Esophagus squamous epithelium (tissue), 5 donors: ENCODE results near the gene KLLN. TPM values are rescaled to one million over a fixed set of nuclear protein-coding genes. Genes with fewer than 3 reads are reported as not detected.

Experiments used
- DNase-seq: peaks from one replicate; lab custom pipeline; 2025; lab: John Stamatoyannopoulos, UW
- H3K27ac ChIP-seq, 4 donors: fragments of 200-600 bp; sonication (generic); one replicate each; pipeline ENCODE4 v1.5.1; 2016 to 2019; ENCODE audit warnings: mild to moderate bottlenecking in 1 of 4
- H3K27me3 ChIP-seq, 4 donors: fragments of 200-600 bp; sonication (generic); 1 replicate in 3 of 4; 2 replicates in 1 of 4; pipeline versions ENCODE4 v1.5.1 to v1.6.0; 2017 to 2021; ENCODE audit warnings: antibody characterized with exemption in 1 of 4
- H3K36me3 ChIP-seq, 3 donors: fragments of 200-600 bp; sonication (generic); one replicate each; pipeline ENCODE4 v1.5.1; 2016 to 2019
- H3K4me1 ChIP-seq, 3 donors: fragments of 200-600 bp; sonication (generic); one replicate each; pipeline ENCODE4 v1.5.1; 2017 to 2019
- H3K4me3 ChIP-seq, 4 donors: fragments of 200-600 bp; sonication (generic); 1 replicate in 3 of 4; 2 replicates in 1 of 4; pipeline ENCODE4 v1.5.1; 2016 to 2019; ENCODE audit warnings: mild to moderate bottlenecking in 2 of 4, moderate library complexity in 1 of 4
- H3K9me3 ChIP-seq, 3 donors: fragments of 200-600 bp; sonication (generic); one replicate each; pipeline ENCODE4 v1.5.1; 2016 to 2019
- CTCF ChIP-seq, 6 experiments: fragments of 450-650 bp in 4 of 6; fragments of 200-600 bp in 2 of 6; sonication (generic) in 2 of 6; IDR thresholded peaks; one replicate each; pipeline ENCODE4 v1.5.1; 2016 to 2019; ENCODE audit warnings: antibody characterized with exemption in 6 of 6, mild to moderate bottlenecking in 4 of 6, moderate library complexity in 4 of 6
- POLR2A ChIP-seq, 4 donors: fragments of 450-650 bp; IDR thresholded peaks; one replicate each; pipeline ENCODE4 v1.6.1; 2017; ENCODE audit warnings: antibody characterized with exemption in 4 of 4, mild to moderate bottlenecking in 4 of 4, moderate library complexity in 3 of 4
- WGBS, 2 donors: methylation state at CpG; one replicate each; pipeline ENCODE4 v1.1.5; 2018; 5-methylcytosine and 5-hydroxymethylcytosine counted together
- intact Hi-C: fragments of 100-400 bp; cut with DNase I; formaldehyde crosslinking; loops from one replicate; pipeline ENCODE4 v1.15.0; 2022
- total RNA-seq, 4 donors: library from RNA; depleted of rRNA; stranded (reverse); fragments of >200 nt; gene quantifications; one replicate each; pipeline ENCODE4 v1.1.0, GENCODE V29; 2016
- donor health status: DM: yes; HTN: yes; CAD: no.

The KLLN gene
- total RNA-seq, 4 donors from 2014 or later = 0.11 to 0.91 (median 0.40) TPM

- Histone ChIP-seq H3K27me3 (no peaks in the 10 kb centered on the region), H3K9me3 (no peaks in the 10 kb centered on the region), H3K27ac (peak overlapping the region in 2 of 4 donors; percentile 6 to 43), H3K4me3 (no peak overlapping the region), H3K4me1 (peaks cover 0 to 48% (median 23%) of the 10 kb centered on the region in 3 donors), H3K36me3 (no peaks in the 10 kb centered on the region)
- DNase-seq = no peak
- intact Hi-C loops = no loop called here
- 66 to 76% methylated on average over 3 of the region's 3 CpGs for WGBS, 2 donors
- TF ChIP-seq CTCF (IDR thresholded peaks at IDR 0.05) (no peak), POLR2A (IDR thresholded peaks at IDR 0.05) (no peak)
Observed at GRCh38 chr10:87845624-87845998, 17.7 kb downstream of the KLLN start.

- Histone ChIP-seq H3K9me3 (no peaks in the 10 kb centered on the region), H3K4me1 (peaks cover 0 to 48% (median 23%) of the 10 kb centered on the region in 3 donors), H3K27ac (peak overlapping the region in 3 of 4 donors; percentile 35 to 69 (median 54)), H3K4me3 (no peak overlapping the region), H3K27me3 (no peaks in the 10 kb centered on the region), H3K36me3 (no peaks in the 10 kb centered on the region)
- DNase-seq = no peak
- 19 to 20% methylated on average over 1 of the region's 1 CpG for WGBS, 2 donors
- intact Hi-C loops = no loop called here
- TF ChIP-seq CTCF (IDR thresholded peaks at IDR 0.05) (no peak), POLR2A (IDR thresholded peaks at IDR 0.05) (no peak)
Observed at GRCh38 chr10:87844837-87845623, 18.3 kb downstream of the KLLN start.

- intact Hi-C loops = no loop called here
Observed at GRCh38 chr10:87843714-87844113, 19.6 kb downstream of the KLLN start.

GRCh38 chr10:87842776-87843497 is 20.4 kb downstream of the KLLN start:
- Histone ChIP-seq H3K27me3 (no peaks in the 10 kb centered on the region), H3K9me3 (no peaks in the 10 kb centered on the region), H3K4me1 (peaks cover 0 to 45% (median 19%) of the 10 kb centered on the region in 3 donors), H3K36me3 (no peaks in the 10 kb centered on the region), H3K27ac (peak overlapping the region in 1 of 4 donors; percentile 29), H3K4me3 (no peak overlapping the region)
- intact Hi-C loops = no loop called here
- TF ChIP-seq POLR2A (IDR thresholded peaks at IDR 0.05) (no peak), CTCF (IDR thresholded peaks at IDR 0.05) (no peak)
- DNase-seq = no peak

More at GRCh38 chr10:87843714-87844113, 19.6 kb downstream of the KLLN start:
- no peak for DNase-seq
- H3K27ac ChIP-seq = no peak overlapping the region
- H3K27me3 ChIP-seq = no peaks in the 10 kb centered on the region
- no peak for TF ChIP-seq POLR2A (IDR thresholded peaks at IDR 0.05)
- no peak for TF ChIP-seq CTCF (IDR thresholded peaks at IDR 0.05)
- H3K9me3 ChIP-seq = no peaks in the 10 kb centered on the region
- H3K36me3 ChIP-seq = no peaks in the 10 kb centered on the region
- peaks cover 0 to 42% (median 21%) of the 10 kb centered on the region in 3 donors for H3K4me1 ChIP-seq
- no peak overlapping the region for H3K4me3 ChIP-seq
- 97 to 100% methylated on average over 3 to 4 of the region's 4 CpGs for WGBS, 2 donors

- no peak for TF ChIP-seq CTCF (IDR thresholded peaks at IDR 0.05)
- TF ChIP-seq POLR2A (IDR thresholded peaks at IDR 0.05) = no peak
- Histone ChIP-seq H3K27me3 (no peaks in the 10 kb centered on the region), H3K36me3 (no peaks in the 10 kb centered on the region), H3K4me3 (no peak overlapping the region), H3K4me1 (peaks cover 3 to 51% (median 23%) of the 10 kb centered on the region in 3 donors), H3K9me3 (no peaks in the 10 kb centered on the region), H3K27ac (peak overlapping the region in 2 of 4 donors; percentile 29 to 42)
- no peak for DNase-seq
- WGBS, 2 donors = 67 to 68% methylated on average over 1 of the region's 1 CpG
- intact Hi-C loops = no loop called here
Observed at GRCh38 chr10:87842220-87842641, 21.1 kb downstream of the KLLN start.
